IMR-90 (cell line): ENCODE results near the gene ENOX2.

Experiments
- CEBPB ChIP-seq: IDR thresholded peaks from 2 replicates; pipeline ENCODE4 v1.6.1; 2012; ENCODE audit warnings: low read depth, low read length, improper control_type of control experiment
- FOS ChIP-seq: fragments of 150-350 bp; IDR thresholded peaks from 2 replicates; pipeline ENCODE4 v1.6.1; 2016; ENCODE audit warnings: low read depth, low read length
- MAFK ChIP-seq: IDR thresholded peaks from 2 replicates; pipeline ENCODE4 v1.6.1; 2012; ENCODE audit warnings: low read depth, low read length, improper control_type of control experiment
- MAZ ChIP-seq: IDR thresholded peaks from 2 replicates; pipeline ENCODE4 v1.6.1; 2012; ENCODE audit warnings: low read depth, mild to moderate bottlenecking, low read length, improper control_type of control experiment, moderate library complexity, borderline replicate concordance
- MXI1 ChIP-seq: IDR thresholded peaks from 2 replicates; pipeline ENCODE4 v1.6.1; 2012; ENCODE audit warnings: low read depth, mild to moderate bottlenecking, low read length, moderate library complexity, borderline replicate concordance
- POLR2A ChIP-seq: IDR thresholded peaks from 2 replicates; pipeline ENCODE4 v1.6.1; 2012; ENCODE audit warnings: mild to moderate bottlenecking, low read depth, low read length
- RAD21 ChIP-seq: IDR thresholded peaks from 2 replicates; pipeline ENCODE4 v1.6.1; 2012; ENCODE audit warnings: low read length, improper control_type of control experiment
- SMC3 ChIP-seq: fragments of 150-350 bp; IDR thresholded peaks from 2 replicates; pipeline ENCODE4 v1.6.1; 2016; ENCODE audit warnings: low read depth, mild to moderate bottlenecking, antibody characterized with exemption, low read length, moderate library complexity
- TF ChIP-seq, protein P1 (sequence below): conservative IDR thresholded peaks from 2 replicates; pipeline ENCODE4 v1.5.1; 2012; ENCODE audit warnings: mild to moderate bottlenecking, low read depth, low read length, improper control_type of control experiment

DNA sequence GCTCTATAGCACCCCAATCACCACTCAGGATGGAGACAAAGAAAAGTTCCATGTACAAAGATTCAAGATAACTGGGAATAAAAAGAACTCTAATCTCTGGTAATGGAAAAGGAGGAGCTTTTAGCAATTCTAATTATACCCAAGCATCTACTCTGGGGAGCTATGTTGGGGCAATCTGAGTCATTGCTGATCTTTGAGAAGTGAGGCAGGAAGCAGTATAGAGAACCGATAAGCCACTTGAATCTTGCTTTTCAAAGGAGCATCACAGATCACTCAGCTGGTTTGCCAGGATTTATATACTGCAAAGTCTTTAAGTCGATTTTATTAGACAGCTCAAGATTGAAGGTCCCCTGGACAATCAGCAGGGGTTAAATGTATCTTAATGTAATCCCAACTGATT lies 220.0 kb downstream of the ENOX2 start:
- TF ChIP-seq POLR2A (no peak), MXI1 (no peak), SMC3 (no peak), MAZ (no peak), CEBPB (no peak), RAD21 (no peak), MAFK (no peak), FOS (no peak)
- TF ChIP-seq, protein P1, sequence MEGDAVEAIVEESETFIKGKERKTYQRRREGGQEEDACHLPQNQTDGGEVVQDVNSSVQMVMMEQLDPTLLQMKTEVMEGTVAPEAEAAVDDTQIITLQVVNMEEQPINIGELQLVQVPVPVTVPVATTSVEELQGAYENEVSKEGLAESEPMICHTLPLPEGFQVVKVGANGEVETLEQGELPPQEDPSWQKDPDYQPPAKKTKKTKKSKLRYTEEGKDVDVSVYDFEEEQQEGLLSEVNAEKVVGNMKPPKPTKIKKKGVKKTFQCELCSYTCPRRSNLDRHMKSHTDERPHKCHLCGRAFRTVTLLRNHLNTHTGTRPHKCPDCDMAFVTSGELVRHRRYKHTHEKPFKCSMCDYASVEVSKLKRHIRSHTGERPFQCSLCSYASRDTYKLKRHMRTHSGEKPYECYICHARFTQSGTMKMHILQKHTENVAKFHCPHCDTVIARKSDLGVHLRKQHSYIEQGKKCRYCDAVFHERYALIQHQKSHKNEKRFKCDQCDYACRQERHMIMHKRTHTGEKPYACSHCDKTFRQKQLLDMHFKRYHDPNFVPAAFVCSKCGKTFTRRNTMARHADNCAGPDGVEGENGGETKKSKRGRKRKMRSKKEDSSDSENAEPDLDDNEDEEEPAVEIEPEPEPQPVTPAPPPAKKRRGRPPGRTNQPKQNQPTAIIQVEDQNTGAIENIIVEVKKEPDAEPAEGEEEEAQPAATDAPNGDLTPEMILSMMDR, result no peak
